HG03280 (cell line): ENCODE data around the gene CHCHD6.

ENCODE experiments used
- ATAC-seq: cut with Tn5 transposase; IDR thresholded peaks from one replicate; pipeline ENCODE4 v1.9.1; 2021; ENCODE audit warnings: mild to moderate bottlenecking, moderate library complexity; ENCODE audit not compliant: unreplicated experiment

CHCHD6 gene

DNA sequence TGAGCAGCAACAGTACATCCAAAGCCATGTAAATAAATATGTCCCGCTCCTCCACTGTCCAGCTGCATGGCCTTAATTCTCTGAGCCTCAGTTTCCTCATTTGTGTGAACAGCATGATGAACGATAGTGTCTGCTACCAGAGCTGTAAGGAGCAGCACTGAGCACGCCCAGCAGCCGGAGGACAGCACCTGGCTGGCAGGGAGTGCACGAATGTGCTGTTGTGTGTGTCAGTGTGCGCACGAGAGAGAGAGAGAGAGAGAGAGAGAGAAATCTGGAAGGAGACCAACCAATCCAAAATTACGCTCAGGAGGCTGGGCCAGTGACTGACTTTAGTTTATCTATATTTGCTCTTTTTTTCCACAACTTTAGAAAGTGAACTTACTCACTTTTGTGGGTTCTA, 252.3 kb downstream of the CHCHD6 start:
- ATAC-seq, result no peak

DNA sequence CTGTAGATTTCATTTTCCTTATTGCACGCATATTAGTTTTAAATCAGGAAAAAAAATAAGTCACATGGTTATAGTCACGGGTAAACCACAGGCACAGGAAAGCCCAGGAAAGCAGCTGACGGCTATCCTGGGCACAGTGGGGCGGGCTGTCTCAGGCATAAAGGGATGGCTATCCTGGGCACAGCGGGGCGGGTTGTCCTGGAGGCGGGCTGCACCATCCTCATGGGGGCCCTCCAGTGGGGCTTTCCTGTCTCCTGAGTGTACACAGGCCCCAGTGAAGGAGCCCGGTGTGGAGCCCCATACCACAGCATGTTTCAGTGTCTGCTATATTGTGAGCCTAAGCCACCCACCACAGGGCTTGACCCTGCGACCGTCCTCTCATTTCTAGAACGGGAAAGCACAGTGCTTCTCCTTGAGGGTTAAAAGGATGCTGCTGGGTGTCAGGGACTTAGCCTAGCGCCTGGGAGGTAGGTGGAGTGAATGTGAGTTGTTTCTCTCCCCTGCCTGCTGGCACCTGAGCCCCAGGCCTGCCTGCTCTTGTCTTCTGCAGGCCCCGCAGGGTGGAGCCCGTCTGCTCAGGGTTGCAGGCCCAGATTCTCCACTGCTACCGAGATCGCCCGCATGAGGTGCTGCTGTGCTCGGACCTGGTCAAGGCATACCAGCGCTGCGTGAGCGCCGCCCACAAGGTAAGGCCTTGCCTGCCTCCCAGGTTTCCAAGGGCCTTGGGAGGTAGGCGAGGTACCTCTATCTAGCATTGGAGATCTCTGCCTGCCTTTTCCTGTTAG, 253.0 kb downstream of the CHCHD6 start:
- no peak for ATAC-seq

DNA sequence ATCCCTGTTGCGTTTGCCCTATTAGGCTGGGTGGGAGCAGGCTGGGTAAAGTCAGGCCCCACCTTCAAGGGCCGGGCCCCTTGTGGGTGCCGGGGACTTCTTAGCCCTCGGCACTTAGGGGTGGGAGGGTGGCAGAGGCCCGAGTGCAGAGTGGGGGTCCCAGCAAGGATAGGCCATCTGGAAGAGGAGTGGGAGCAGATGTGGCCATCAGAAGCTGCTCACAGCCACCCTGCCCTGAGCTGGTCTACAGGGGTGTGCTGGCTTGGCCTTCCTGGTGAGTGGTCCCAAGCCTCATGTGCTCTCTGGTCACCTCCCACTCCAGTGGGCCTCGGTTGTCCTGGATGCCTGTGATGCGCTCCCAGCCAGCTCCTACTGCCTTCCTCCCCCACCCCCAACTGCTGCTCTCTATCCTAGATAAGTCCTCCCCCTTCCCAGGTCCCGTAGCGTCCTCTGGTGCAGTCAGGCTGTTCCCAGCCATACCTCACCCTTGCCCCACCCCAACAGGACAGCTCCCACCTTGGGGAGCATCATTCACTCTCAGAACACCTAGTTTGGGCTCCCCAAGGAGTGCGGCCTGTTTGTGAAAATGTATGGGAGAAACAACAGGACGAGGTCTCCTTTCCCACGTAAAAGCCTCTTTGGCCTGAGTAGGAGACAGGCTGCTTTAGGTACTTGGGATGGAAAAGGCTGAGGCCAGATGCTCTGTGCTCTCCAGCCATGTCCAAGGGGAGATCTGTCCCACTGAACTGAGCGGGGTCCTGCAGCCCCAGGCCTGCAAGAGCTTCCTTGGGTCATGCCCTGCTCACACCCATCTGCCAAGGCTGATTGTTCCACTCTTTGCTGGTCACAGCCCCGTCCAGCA, 254.0 kb downstream of the CHCHD6 start:
- ATAC-seq, result no peak

DNA sequence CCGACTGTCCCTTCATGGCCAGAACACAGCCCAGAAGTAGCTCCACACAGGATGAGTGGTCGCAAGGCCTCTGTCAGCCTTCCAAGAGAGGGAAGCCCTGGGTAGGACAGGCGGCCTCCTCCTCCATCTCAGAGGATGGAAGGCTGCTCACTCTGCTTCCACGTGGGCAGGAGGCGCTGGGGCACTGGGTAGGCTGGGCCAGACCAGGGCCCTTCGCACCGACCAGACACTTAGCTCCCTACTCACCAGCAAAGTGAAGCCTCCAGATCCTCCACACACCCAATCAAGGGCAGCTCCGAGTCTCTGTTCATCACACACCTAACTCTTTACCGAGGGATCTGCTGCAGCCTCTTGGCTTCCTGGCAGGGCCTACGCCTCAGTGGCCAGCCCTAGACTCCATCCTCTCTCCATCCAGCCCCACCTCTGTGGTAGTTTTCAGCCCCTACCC, 254.6 kb downstream of the CHCHD6 start:
- no peak for ATAC-seq

DNA sequence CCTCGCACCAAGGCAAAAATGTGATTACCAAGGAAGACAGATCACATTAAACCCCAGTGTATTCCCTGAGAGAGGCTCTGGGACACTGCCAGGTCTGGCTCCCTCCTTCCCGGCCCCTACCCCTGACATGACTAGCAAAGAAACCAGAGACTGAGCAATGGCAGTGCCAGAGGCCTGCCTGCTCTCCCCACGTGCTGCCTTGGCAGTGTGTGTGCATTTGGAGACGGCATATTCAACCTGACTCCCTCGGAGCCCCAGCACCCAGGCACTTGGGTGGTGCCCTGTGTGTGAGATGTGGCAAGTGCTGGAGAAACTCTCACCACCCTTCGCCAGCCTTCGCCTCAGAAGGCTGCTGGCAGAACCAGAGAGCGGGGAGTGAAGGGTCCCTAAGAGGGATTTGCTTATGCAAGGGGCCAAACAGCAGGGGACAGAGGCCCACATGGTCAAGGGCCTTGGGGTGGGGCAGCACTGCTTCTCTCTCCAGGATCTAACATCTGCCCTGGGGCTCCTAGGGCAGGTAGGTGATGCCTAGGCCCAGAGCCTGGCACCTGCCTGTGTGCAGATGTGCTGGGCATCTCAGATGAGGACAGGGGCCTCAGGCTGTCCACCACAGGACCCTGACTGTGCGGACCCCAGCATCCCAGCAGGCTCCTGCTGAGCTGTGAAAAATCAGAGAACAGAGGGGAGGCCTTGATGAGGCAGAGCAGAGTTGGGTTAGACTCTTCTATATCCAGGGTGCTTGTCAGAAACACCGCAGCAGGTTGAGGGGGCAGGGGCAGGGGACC, 255.3 kb downstream of the CHCHD6 start:
- no peak for ATAC-seq

DNA sequence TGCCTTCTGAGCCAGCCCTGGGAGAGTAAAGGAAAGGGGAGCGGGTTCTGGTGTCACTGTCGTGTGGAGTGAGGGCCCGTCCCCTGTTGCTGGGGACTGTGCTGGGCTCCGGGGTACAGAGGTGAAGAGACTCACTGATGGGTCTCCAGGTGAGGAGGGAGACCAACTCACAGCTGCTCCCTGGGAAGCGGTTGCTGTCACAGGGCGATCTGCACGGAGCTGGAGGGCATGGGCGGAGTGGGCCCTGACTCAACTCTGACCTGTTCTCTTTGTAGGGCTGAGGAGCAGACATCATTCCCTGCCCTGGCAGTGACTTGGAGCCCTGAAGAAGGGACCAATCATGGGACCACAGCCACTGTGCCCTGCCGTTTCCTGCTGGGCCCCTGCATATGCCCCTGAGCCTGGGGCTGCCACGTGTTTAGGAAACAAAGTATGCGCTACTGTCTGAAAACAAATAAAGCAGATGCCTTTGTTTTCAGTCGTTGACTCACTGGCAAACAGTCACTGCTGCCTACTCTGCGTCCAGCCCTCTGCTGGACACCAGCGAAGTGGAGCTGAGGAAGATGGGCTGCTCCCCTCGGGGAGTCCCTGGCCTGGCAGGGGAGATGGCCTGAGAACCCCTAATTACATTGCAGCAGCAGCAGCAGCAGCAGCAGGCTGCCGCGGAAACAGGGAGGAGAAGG, 256.0 kb downstream of the CHCHD6 start:
- no peak for ATAC-seq

DNA sequence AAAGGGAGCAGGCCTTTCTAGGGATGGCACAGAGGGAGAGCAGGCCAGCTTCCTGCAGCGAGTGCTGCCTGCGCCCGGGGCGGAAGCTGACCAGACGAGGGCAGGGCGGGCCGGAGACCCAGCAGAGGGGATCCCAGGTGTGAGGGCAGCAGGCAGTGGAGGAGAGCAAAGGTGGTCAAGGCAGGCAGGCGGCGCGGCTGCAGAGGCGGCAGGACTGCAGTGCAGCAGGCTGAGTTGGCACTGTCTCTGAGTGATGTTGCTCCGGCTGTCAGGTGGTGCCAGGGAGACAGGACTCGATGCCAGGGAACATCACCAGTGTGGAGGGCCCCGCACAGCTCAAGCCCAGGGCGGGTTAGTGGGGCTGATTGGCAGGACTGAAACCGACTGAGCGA, 256.6 kb downstream of the CHCHD6 start:
- no peak for ATAC-seq

DNA sequence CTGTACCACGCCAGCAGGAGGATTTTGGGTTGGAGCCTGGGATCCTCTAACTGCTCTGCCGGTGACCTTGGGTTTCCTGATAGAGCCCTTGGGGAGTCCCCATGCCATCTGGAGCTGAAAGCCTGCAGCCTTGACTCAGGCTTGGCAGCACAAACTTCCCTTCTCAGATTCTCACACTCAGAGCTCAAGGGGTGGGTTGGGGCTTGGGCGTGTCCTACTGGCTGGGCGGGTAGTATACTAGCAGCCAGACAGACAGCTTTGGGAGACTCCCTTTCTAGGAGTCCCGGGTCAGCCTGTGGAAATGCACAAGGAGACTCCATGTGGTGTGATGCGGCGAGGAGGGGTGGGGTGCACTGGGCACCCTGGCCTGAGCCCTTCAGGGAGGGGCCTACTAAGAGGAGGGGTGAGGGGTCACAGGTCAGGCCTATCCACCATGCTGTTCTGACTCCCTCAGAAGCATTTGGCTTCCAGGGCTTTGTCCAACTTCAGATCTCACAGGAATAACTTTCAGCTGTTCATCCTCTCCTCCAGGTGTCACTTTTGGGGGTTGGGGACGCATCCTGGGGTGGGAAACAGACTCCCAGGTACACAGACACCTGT, 257.3 kb downstream of the CHCHD6 start:
- no peak for ATAC-seq

DNA sequence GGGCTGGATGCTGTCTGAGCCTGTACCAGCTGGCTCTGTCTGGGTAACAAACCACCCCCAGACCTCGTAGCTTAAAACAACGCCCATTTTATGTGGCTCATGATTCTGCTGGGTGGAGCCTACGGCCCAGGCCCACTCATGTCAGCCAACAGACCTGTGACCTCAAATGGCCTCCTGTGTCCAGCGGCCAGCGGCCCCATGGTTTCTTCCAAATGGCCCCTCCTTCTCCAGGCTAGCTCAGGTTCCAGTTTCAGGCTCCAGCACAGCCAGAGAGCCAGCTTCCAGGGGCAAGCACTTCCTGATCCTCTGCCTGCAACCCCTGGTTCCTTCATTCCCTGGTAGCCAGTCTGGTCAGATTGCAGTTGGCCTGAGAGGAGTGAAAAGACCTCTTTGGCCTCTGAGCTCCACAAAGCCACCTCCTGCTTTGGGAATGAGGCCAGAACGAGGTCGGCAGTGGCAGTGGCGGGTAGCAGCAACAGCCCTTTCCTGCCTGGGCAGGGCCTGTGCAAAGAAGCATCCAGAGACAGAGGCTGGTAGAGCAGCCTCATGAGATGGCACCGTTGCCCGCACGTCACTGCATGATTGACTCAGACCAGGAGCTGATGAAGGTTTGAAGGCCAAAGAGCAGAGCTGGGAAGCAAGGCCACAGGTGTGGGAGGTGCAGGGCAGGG, 257.9 kb downstream of the CHCHD6 start:
- ATAC-seq, result no peak

DNA sequence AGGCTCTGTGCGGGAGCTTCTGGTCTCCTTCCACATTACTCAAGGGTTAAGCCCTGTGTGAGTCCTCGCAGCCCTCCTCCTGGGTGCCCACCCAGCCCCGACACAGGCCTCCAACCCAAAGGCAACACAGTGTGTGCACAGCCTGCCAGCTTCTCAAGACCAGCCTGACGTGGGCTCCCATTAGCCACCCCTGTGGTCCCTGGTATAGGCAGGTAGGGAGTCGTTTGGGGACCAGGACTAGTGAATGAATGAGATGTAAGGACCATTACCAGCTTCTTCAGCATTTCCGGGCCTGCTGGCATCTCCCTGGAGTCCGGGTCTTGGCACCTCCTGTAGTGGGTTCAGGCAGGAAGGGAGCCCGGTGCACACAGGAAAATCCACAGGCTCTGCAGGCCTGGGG, 258.7 kb downstream of the CHCHD6 start:
- no peak for ATAC-seq

DNA sequence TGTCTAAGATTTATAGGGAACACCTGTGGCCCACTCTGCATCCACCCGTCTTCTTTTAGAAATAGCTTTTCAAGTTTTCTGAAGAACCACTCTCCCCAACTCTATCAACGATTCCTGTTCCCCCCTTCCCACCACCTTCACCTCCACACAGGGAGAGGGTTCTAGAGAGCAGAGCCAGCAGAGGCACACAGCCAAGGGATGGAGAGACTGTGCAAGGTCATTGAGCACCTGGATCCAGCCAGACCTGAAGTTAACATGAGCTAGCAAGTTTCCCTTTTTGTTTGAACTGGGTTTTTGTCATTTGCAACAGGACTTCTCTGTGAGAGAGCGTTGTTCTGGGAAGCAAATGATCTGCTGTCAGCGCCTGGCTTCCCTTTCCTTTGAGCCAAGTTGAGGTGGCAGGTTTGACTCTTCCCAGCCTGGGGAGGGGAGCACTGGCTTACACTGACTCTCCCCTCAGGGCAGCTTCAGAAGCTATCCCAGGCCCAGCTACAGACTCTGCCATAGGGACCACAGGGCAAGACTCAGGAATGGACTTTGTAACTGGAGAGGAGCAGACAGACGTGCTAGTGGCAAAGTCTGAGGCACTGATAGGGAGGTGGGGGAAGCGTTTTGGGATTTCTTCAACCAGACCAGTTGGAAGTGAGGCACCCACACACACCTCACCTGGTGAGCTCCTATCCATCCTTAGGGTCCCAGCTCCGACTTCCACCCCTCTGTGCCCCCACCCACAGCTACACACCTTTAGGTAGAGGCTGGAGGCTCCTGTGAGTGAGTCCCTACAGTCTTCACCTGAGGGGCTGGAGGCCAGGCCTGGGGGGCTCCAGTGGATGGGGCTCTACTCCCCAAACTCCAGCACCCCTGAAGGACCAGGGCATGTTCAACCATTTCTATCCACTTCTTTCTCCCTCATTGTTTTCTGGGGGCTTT, 259.5 kb downstream of the CHCHD6 start:
- no peak for ATAC-seq

DNA sequence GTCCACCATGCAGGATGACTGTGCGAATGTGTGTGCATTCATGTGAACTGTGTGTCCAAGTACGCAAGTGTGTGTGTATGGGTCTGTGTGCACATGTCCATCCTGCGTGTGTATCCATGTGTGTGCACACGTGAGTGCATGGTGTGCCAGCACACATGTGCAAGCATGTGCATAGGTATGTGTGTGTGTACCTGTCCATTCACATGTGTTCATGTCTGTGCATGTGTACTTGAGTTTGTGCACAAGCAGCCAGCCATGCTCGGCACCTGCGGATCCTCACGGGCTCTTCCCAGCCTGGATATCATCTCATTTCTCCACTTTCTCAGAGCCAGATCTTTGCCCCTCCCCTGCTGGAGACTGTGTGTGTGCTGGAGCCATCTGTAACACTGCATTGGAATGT, 260.2 kb downstream of the CHCHD6 start:
- ATAC-seq, result no peak

DNA sequence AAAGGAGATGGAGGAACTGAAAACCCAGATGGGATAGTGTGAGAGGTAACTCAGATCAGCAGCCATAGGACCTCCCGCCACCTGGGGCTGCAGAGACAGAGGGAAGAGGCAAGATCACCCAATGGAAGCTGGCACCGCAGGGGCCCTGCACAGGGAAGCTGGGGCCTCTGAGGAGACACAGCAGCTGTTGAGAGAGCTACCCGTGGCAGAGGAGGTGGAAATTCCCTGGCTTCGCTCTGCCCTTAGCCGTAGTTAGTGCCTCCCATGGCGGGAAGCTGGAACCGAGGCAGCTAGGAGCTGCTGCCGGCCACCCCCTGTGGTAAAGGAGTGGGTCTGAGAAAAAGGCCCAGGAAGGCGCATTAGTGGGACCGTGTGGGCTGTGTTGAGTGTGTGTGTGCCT, 260.9 kb downstream of the CHCHD6 start:
- ATAC-seq, result no peak

DNA sequence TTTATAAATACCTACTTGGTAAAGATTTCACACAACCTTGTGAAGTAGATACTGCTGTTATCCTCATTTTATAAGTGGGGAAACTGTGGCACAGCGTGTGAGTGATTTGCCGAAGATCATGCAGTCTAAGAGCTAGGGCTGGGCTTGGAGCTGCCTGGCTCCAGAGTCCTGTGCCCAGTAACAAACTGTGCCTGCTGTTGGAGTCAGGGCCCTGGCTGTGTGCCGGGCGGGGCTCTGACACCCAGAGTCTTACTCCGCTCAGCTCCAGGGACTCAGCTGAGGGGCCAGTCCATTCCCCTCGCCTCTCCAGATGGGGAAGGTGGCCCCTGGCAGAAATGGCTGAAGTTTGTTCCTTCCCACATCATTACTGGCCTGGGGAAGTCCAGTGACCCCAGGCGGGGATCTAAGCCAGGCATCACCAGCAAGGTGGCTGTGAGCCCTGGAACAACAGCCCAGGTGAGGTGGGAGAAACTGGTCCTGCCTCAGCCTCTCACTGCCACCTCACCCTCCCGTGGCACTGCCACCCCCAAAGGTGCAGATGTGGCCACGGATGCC, 261.6 kb downstream of the CHCHD6 start:
- ATAC-seq, result no peak

DNA sequence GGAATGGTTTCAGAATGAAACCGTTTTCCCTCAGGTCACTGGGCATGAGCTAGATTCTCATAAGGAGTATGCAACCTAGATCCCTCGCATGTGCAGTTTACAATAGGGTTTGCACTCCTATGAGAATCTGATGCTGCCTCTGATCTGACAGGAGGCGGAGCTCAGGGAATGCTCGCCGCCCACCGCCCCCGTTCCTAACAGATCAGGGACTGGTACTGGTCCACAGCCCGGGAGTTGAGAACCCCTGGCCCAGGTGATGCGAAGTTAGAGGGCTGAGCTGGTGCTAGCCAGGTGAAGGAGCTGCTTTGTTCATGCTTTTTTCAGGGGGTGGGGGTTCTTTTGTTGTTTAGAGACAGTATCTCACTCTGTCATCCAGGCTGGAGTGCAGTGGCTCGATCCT, 263.3 kb downstream of the CHCHD6 start:
- ATAC-seq, result no peak

DNA sequence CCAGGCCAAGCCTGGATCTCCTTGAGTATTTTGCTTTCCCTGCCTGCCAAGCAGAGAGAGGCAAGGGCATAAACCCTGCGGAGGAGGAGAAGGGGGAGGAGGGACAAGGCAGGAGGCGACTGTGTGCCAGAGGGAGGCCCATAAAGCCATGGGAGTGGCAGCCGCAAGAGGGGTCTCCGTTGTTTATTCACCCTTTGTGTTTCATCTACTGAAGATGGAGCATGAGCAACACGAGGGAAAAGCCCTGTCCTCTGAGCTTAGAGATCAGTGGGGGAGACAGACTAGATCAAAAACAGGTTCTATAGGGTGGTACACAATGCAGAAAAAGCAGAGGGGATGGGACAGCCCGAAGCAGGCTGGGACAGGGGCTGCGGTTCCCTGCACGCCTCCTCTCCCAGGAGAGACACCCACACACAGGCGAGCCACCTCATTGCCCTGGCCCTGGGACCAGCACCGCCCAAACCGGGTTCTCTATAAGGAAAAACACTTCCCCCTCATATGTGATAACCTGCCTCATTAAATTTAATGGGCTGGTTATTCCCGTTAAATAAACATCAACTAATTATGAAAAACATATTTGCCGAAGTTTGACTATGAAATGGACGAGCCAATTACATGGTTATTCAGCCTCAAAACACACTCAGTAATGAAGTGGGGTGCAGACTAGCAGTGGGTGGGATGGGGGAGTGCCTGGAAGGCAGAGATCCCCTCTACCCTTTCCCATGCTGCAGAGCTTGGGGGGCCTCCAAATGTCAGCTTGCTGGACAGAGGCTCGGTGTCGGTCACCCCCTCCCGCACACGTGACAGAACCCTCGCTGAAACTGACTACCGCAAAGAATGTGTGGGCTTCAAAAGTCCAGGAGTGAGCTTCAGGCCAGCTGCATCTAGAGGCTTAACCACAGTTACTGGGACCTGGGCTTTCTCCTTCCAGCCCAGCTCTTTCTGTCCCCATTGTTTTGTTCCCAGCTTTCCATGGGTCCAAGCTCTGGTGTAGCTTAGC, 264.7 kb downstream of the CHCHD6 start:
- no peak for ATAC-seq

DNA sequence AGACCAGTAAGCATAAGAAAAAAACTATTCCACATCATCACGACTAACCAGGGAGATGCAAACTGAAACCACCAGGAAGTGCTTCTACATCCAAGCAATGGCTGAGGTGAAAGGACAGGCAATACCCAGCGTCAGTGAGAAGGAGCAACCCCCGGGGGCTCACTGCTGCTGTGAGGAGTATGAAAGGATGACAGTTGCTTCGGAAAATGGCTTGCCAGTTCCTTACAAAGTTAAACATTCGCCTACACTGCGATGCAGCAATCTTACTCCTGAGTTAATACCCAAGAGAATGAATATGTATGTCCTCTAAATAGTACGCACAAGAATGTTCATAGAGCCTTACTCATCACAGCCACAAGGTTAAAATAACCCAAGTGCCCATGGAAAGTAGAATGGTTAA, 265.5 kb downstream of the CHCHD6 start:
- ATAC-seq, result no peak
